ENCODE data around the gene CMTM7.
A peak's percentile ranks its signal among the peaks of the same experiment; 100 is the strongest.

Gene CMTM7, protein sequence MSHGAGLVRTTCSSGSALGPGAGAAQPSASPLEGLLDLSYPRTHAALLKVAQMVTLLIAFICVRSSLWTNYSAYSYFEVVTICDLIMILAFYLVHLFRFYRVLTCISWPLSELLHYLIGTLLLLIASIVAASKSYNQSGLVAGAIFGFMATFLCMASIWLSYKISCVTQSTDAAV

DNA sequence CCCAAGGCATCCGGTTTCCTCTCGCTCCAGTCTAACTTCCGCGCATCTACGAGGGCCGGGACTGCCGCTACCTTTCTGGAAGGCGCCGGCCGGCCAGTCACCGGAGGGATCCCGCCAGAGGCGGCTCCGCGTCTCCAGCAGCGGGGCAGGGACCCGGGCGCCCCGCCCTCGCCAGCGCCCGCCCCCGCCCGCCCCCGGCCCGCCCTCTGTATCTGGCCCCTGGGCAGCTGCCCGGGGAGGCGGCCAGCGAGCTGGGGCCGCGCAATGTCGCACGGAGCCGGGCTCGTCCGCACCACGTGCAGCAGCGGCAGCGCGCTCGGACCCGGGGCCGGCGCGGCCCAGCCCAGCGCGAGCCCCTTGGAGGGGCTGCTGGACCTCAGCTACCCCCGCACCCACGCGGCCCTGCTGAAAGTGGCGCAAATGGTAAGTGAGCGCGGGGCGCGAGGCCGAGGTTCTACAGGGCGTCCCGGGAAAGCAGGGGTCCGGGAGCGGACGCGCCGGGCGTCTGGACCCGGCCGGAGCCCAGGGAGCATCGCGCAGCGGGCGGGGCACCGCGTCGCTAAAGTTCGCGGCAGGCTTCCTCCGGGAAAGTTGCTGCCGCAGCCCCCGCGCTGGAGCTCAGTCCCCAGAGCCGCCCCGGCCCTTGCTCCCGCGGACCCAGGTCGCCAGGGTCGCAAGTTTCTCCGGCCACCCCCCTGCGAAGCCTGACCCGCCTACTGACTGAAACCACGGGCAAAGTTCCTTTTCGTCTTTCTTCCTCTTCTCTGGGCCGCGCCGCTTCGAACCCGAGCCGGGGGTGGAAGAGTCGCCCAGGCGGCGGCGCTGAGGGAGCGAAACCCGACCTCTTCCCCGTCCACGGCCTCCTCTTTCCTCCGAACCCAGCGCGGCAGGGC, at the start of gene CMTM7:
Gene CMTM7, plus strand, starts transcription at position 211 of the 893 bp plus-strand sequence. Its CDS starts 54 bp downstream, at position 265.
- DNase-seq, result peak; percentile 69 to 75

DNA sequence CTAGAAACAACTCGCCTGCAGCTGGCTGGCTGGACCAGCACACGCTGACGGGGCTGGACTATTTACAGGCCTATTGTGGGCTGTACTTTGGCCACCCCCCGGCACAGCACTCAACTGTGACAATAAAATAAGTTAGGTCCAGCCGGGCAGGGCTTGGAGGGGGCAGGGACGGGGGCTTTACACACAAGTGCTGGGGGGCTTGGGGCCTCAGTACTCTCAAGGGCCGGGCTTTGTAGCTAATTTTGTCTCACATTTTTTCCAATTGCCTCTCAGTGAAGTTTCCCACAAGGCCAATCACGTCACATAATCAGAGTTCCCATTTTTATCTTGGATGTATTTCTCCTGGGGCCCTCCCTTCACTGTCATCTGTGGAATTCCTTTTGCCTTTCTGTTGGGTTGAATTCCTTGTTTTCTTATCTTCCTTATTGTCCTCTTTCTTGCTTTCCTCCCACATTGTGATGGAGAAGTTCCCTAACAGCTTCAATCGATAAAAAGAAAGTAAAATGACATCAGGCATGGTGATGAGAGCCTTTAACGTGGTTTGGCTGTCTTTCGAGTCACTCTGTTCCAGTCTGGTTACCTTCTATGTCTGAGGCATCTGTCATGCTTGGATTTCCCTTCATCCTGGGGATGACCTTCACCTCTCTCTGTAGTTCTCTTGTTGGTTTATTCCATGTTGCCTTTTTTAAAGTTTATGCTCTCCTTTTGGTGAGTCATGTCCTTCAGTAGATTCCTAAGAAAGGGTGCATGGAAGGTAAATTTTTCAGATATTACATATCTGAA, 44.1 kb upstream of the CMTM7 start:
- DNase-seq, result no peak

DNA sequence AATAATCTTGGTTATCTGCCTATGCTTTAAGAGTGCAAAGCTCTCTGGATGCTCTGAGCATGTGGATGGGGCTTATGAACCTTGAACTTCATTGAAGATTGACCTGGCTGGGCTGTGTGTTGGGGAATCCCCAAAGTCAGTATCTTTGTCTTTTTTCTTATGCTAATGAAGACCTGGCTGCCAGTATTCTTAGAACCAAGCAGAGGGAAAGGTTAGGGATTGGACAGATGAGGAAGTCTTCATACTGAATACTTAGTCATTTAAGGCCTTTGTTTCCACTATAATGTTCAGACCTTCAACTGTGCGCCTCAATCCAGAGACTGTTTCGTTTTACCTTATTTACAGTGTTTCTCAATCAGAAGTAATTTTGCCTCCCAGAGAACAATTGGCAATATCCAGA, 42.5 kb upstream of the CMTM7 start:
- no peak for DNase-seq

DNA sequence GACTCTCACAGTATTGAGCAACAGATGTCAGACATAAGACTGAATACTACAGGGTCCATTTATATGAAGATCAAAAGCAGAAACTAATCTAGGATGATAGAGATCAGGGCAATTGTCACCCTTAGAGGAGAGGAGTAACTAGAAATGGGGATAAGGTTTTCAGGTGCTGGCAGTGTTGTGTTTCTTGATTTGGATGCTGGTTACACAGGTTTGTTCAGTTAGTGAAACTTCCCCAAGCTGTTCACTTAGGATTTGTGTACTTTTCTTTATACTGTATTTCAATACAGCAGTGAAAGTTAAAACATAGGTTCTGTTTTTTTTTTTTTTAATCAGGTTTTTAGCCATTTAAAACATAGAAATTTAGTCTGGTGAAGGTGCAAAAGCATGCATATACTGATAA, 39.1 kb upstream of the CMTM7 start:
- DNase-seq, result no peak

DNA sequence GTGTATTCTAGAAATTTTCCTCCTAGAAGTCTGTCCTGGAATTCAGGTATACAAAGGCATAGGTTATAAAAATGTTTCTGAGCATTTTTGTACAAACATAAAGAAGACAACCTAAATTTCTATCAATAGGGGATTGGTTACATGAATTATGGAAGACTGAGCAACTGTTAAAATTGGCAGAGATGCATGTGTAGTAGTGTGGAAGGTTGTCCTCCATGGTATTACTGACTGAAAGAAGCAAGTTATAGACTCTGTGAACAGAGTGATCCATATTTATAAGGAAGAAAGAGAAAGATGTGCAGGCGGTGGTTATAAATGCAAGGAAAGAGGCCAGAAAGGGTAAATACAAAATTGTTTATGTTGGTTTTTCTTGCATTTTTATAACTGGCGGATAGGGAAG, 38.3 kb upstream of the CMTM7 start:
- no peak for DNase-seq

DNA sequence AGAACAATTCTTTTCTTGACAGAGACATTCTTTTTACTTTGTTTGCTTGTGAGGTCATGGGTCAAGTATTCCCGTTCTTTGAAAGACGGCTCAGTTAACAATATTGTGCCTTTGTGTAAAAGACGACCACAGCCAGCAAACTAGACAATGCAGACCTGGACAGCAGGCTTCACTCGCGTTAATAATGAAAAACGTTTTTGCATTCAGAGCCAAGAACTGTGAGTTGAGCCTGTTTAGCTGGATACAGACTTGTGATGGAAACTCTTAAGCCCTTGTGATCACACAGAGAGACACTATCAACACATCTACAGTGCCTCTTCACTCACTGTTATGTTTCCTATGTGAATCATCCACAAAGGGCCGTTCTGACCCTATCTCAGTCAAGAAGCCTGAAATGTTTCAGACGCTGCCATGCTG, 37.3 kb upstream of the CMTM7 start:
- DNase-seq, result no peak

DNA sequence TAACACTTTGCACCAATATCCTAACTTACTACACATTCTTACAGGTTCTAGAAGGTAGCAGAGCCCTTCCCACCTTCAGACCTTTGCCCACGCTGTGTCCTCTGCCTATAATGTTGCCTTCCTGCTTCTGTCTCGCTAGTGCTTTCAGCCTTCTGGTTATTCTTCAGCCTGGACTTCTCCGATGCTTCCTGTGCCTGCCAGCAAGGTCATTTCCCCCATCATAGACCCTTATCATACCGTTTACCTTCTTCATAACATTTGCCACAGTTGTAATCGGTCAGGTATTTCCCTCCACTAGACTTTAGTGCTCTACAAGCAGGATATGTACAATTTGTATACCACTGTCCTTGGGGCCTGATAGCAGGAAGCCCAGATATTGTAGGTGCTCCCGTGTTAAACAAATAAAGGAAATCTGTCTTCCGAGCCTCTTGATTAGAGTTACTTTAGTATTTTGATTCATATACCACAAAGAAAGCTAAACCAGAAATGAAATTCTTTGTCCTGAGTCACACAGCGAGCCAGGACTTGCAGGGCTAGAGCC, 35.8 kb upstream of the CMTM7 start:
- DNase-seq, result no peak

DNA sequence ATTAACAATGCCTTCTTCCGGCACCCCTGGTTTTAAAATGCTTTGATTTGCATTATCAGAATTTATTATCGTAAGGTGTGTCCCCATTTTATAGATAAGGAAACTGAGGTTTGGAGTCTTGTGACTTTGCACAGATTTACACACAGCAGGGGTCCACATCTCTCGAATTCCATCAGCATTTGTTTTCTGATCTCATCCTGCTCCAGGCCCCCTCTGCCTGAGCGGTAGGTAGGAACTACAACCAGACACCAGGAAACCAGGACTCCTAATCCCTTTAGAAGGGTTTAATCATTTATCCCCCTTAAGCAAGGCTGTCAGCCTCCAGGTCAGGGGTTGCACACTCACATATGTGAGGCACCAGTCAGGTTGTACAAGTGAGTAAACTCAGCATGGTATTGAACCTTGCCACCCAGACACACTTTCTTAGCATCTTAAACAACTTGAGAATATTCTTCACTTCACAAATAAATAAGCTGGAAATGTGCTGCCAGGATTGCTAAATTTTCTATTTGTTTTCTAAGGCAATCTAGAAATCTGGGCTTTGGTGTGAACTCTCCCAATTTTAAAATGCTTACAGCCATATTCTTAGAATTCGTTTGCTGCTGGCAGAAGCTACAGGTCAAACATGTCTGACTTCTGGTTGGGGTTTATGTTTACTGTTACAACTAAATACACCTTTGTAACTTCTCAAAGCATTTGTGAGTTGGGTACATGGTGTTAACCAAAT, 31.7 kb upstream of the CMTM7 start:
- no peak for DNase-seq

DNA sequence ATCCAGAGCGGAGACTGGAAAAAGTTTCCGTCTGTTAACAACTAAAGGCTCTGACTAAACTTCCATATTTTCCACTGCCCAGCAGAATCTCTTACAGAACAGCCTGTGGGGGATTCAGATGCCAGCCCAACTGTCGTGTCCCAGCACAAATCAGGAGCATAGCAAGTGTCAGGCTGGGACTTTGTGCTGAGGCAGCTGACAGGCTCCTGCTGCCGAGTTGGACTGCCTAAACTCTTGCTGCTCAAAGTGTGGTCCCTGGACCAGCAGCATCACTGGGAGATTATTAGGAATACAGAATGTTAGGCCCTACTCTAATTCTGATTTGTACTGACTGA, 31.2 kb upstream of the CMTM7 start:
- no peak for DNase-seq

DNA sequence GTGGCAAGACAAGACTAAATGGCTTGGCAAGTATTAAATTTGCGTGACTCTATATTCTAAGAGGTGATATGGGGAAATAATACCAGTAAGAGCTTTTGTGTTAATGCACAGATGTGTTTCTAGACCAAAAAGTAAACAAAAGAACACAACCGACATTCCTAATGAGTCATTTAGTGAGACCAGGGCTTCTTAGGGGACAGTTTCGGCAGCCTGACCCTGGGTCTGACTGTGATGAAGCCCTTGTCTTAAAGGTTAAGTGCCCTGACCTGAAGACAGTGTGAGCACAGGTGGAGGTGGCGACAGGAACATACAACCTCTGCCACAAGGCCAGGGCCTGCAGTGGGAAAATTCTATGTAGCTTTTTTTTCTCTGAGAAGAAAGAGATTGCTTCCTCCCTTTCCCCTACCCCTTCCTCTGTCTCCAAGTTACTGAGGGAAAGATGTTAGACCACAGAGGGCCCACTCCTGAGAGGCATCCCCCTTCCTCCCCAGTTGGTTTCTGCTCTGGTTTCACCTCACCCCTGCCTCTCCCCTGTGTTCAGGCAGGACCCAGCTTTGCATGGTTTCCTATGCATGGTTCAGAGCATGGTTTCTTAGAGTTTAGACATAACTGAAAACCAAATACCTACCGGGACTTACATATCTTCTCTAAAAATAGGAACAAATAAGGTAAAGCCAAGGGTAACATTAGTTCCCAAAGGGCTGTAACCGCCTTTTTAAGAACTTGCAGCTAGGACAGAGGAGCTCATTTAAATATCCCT, 24.8 kb upstream of the CMTM7 start:
- DNase-seq, result no peak

DNA sequence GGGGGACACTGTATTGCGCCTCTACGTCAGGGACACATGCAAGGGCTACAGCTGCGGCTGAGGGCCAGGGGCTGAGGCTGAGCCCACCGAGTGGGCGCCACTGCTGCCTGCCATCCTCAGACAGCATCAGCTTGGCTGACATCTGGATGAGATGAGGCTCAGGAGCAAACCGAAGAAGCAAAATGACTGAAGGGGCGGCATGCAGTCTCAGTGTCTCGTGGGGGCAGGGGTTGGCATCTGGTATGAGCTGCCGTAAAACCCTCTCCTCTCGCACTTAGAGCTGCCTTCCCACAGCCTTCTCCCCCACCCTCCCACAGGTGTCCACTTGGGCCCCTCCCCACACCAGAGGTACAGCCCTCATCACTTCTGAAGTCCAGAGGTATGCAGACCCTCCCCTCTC, 24.2 kb upstream of the CMTM7 start:
- no peak for DNase-seq

DNA sequence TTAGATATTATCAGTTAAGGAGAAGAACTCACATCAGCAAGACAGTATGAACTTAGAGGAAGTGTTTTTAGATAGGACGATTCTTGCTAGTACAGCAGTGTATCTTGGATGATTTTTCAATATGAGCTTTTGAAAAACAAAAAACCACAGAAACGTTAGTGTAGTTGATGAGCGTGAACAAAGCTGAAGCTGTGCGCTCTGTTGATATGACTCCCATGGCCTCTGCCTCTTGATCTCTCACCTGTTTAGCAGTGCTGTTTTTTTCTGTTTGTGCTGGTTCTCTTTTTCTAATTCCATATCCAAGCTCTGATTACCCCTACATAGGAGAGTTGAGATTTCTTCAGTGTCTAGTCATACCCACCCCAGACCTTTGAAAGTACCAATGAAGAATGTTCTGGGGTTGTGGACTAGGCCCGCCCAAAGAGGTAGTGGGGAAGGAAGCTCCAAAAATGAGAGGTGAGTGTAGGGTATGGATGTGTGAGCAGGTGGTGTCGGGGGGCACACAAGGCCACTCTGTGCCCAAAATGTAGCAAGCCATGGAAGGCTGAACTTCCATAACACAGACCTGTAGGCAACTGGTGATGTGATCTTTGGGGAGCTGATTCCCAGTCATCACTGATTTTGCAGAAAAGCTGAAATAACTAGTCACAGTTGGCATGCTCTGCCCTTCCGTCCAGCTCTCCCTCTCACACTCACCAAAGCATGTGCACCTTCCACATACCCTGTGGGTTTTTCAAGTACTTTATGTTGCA, 20.0 kb upstream of the CMTM7 start:
- no peak for DNase-seq

DNA sequence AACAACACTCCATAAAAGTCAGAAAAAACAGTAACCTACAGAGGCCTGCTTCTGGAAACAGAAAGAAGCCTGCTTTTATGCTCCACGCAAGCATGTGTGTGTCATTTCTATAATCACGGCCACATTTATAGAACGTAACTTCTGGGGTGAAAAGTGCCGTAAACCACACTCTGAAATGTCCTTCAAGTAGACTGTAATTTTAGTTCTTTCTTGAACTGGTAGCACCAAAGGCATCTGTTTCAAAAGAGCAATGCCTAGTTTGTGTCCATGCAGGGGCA, 19.5 kb upstream of the CMTM7 start:
- DNase-seq, result no peak

DNA sequence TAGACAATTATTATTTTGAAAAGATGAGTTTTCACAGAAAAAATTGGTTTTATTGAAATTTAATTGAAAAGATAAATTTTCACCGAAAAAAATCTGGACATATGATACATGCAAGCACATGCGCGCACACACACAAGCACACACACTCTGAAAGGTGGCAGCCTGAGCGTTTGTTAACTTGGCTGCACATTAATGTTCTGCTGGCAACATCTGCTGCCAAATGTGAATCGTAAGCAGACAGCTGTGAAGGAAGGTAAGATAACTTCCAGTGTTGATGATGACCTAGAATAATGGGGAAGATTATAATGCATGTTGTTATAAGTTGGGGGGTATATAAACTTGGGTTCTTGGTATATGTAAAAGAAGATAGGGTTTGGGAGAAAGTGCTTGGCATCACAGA, 18.4 kb upstream of the CMTM7 start:
- DNase-seq, result no peak

DNA sequence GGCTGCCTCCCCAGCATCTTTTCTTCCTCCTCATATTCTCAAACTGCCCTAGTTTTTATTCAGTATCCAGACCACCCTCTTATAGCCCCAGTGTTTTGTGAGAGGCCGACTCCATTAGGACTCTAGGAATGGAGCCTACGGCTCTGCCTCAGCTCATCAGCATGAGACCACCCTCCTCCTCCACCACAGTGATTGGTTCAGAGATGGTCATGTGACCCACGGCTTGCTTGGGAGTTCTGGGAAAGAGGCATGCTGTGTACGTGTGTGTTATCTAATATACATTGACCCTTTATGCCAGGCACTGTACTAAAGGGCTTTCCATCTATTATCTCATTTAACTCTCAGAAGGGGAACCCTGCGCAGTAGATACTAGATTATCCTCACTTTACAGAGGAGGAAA, 17.8 kb upstream of the CMTM7 start:
- DNase-seq, result no peak

DNA sequence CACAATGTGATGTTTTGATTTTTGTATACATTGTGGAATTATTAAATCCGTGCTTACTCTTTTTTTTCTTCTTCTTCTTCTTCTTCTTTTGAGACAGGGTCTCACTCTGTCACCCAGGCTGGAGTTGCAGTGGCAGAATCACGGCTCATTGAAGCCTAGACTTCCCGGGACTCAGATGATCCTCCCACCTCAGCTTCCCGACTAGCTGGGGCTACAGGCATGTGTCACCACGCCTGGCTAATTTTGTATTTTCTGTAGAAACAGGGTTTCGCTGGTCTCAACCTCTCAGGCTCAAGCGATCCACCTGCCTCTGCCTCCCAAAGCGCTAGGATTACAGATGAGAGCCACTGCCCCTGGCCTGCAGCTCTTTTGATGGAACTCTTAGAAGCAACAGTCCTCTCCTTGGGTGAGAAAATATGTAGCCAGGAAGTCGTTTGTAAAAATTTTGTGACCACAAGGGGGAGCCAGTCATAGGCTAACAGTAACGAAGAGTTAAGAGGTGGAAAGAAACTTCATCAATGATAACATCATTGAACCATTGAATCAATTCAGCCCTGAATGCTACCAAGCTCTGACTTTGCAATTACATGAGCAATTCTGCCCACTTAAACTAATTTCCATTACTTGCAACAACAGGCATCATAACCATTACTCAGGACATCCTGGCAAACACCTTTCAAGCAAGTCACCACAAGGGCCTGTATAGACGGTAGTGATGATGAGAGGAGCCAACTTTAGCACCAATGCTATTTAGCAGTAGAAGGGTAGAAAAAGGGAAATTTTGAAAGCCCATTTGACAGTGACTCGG, 16.7 kb upstream of the CMTM7 start:
- peak; percentile 53 to 67 for DNase-seq

DNA sequence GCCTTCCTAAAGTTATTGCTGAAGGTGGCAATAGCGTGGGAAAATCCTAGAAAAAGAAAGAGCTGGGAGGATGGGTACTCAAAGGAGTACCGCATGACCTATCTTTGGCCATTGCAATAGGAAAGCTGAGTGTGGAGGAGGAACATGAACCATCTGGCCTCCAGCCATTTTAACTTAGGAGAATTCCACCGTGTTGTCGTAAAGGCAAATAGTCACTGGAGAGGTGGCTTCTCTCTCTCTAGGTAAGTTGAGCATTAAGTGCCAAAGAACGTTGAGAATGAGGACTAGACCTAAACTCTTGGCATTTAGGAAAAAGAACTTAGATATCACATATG, 16.1 kb upstream of the CMTM7 start:
- DNase-seq, result no peak

DNA sequence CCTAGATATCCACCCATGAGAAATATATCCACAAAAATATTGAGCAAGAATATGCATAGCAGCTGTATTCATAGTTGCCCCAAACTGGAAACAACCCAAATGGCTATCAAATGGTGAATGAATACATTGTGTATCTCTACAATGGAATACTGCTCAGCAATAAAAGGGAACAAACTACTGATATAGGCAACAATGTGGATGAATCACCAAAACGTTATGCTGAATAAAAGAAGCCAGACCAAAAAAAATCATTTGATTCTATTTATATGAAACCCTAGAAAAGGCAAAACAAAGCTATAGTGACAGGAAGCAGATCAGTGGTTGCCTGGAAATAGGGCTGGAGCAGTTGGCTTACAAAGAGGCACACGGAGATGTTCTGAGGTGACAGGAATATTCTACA, 15.5 kb upstream of the CMTM7 start:
- DNase-seq, result no peak

DNA sequence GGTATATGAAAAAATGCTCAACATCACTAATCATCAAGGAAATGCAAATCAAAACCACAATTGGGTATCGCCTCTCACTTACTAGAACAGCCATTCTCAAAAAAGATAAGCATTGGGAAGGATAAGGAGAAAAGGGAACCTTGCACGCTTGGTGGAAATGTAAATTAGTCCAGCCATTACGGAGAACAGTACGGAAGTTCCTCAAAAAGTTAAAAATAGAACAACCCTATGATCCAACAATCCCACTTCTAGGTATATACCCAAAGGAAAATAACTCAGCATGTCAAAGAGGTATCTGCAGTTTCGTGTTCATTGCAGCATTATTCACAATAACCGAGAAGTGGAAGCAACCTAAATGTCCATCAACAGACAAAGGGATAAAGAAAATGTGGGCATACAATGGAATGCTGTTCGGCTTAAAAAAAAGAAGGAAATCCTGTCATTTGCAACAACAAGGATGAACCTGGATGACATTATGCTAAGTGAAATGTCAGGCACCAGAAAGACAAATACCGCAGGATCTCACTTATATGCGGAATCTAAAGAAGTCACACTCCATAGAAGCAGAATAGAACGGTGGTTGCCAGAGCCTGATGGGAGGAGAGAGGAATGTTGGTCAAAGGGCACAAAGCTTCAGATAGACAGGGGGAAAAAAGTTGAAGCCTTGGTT, 11.7 kb upstream of the CMTM7 start:
- DNase-seq, result no peak

DNA sequence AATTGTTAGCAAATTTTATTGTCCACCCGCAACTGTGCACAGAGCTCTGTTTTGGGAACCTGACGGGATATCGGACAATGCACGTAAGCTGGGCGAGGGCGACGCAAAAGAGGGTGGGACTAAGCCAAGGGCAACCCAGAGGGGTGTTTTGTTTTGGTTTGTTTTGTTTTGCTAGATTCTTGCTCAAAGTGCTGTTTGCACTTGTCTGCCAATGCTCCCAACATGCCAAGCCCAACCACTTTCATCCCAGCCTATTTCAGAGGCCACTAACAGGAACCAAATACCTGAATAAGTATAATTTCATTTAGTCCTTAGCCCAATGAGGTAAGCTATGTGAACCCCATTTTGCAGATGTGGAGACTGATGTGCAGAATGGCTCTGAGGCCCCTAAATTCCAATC, 9.7 kb upstream of the CMTM7 start:
- no peak for DNase-seq

Data from activated CD4-positive, alpha-beta T cell treated with anti-CD3 and anti-CD28 coated beads, Interleukin-2, amount 50 U/mL, for 48 hours (primary cell).